A204.1 (cell line): Measurements from ENCODE around the gene GPX3.

Source experiments
- FAIRE-seq: peaks from 2 replicates; lab custom pipeline; 2012; peaks lifted over from hg19 to GRCh38; lab: Jason Lieb, UNC

GPX3 gene

GRCh38 chr5:151020304-151021110, at the start of gene GPX3:
Gene GPX3 (plus strand): TSS chr5:151020591. CDS start chr5:151020655, 64 bp downstream.
- no peak for FAIRE-seq

- no peak for FAIRE-seq
Observed at GRCh38 chr5:150978590-150978989, 41.8 kb upstream of the GPX3 start.

GRCh38 chr5:150987746-150988145, 32.6 kb upstream of the GPX3 start:
- no peak for FAIRE-seq

- no peak for FAIRE-seq
Observed at GRCh38 chr5:150989695-150990094, 30.7 kb upstream of the GPX3 start.

GRCh38 chr5:150992705-150993104, 27.7 kb upstream of the GPX3 start:
- no peak for FAIRE-seq

GRCh38 chr5:150993422-150993821, 27.0 kb upstream of the GPX3 start:
- no peak for FAIRE-seq

GRCh38 chr5:150993826-150994412, 26.5 kb upstream of the GPX3 start:
- no peak for FAIRE-seq

GRCh38 chr5:150999704-151000442, 20.5 kb upstream of the GPX3 start:
- no peak for FAIRE-seq

- FAIRE-seq, result no peak
Observed at GRCh38 chr5:151001436-151001835, 19.0 kb upstream of the GPX3 start.

- peak; percentile 11 for FAIRE-seq
Observed at GRCh38 chr5:151002250-151002649, 18.1 kb upstream of the GPX3 start.

GRCh38 chr5:151002681-151003502, 17.5 kb upstream of the GPX3 start:
- FAIRE-seq, result no peak

- no peak for FAIRE-seq
Observed at GRCh38 chr5:151003503-151003860, 16.9 kb upstream of the GPX3 start.

GRCh38 chr5:151004499-151004898, 15.9 kb upstream of the GPX3 start:
- FAIRE-seq, result no peak

- no peak for FAIRE-seq
Observed at GRCh38 chr5:151005187-151005949, 15.0 kb upstream of the GPX3 start.

- FAIRE-seq, result no peak
Observed at GRCh38 chr5:151005950-151006576, 14.3 kb upstream of the GPX3 start.

- FAIRE-seq, result no peak
Observed at GRCh38 chr5:151006704-151007334, 13.6 kb upstream of the GPX3 start.

- no peak for FAIRE-seq
Observed at GRCh38 chr5:151007430-151008209, 12.8 kb upstream of the GPX3 start.

- FAIRE-seq, result no peak
Observed at GRCh38 chr5:151008210-151008491, 12.2 kb upstream of the GPX3 start.

GRCh38 chr5:151008906-151009305, 11.5 kb upstream of the GPX3 start:
- no peak for FAIRE-seq

- no peak for FAIRE-seq
Observed at GRCh38 chr5:151012862-151013261, 7.5 kb upstream of the GPX3 start.
